ENCODE data around the gene SNAI1.

GRCh38 chr20:50005471-50005981 lies 22.7 kb downstream of the SNAI1 start:
- TF ChIP-seq CTCF (IDR thresholded peaks at IDR 0.05) (no peak), POLR2AphosphoS5 (IDR thresholded peaks at IDR 0.05) (no peak)
